ENCODE results near the gene KLHDC4.

Gene KLHDC4

GRCh38 chr16:87675111-87675719 lies 90.6 kb downstream of the KLHDC4 start:
- no peak overlapping the region for H3K56ac ChIP-seq (ENCODE audit: low read length)
- WGBS (ENCODE audit: extremely low coverage, insufficient coverage, low lambda C conversion rate) = no CpG with 5 or more reads among the region's 15 CpGs
- H3K4ac ChIP-seq (ENCODE audit: low read depth, low read length) = no peak overlapping the region
- no peak overlapping the region for H3K18ac ChIP-seq (ENCODE audit: low read length)
- H2BK120ac ChIP-seq (ENCODE audit: low read depth, low read length) = no peak overlapping the region
- no peak overlapping the region for H3K9ac ChIP-seq (ENCODE audit: low read length)
- H3K23ac ChIP-seq (ENCODE audit: low read length) = no peak overlapping the region
- H3K4me1 ChIP-seq (ENCODE audit: control insufficient read depth, low read depth, low read length) = no peaks in the 10 kb centered on the region
- H3K79me2 ChIP-seq (ENCODE audit: control insufficient read depth, insufficient read depth, low read length) = no peaks in the 10 kb centered on the region
- no peak overlapping the region for H4K8ac ChIP-seq (ENCODE audit: low read depth, low read length)
- no peak overlapping the region for H2BK15ac ChIP-seq (replicated peaks; ENCODE audit: low read depth)
- H2BK5ac ChIP-seq (ENCODE audit: low read length) = no peak overlapping the region
- no peak overlapping the region for H2AK5ac ChIP-seq (ENCODE audit: low read length)
- H3K27me3 ChIP-seq (ENCODE audit: insufficient read depth, low read length, poor library complexity) = no peaks in the 10 kb centered on the region
- H3K36me3 ChIP-seq (ENCODE audit: control insufficient read depth, insufficient read depth, low read length) = no peaks in the 10 kb centered on the region
- no peaks in the 10 kb centered on the region for H3K79me1 ChIP-seq (ENCODE audit: low read length)
- H3K4me3 ChIP-seq (ENCODE audit: low read length) = no peak overlapping the region
- H3K27ac ChIP-seq (ENCODE audit: low read depth, low read length) = no peak overlapping the region
- no peak overlapping the region for H3K4me2 ChIP-seq (ENCODE audit: low read length)
- no peak overlapping the region for H4K5ac ChIP-seq (ENCODE audit: low read length)
- DNase-seq = peak; percentile 47

GRCh38 chr16:87674419-87674818 lies 91.4 kb downstream of the KLHDC4 start:
- Histone ChIP-seq H3K4me2 (ENCODE audit: low read length) (no peak overlapping the region), H3K56ac (ENCODE audit: low read length) (no peak overlapping the region), H2BK15ac (replicated peaks; ENCODE audit: low read depth) (no peak overlapping the region), H3K36me3 (ENCODE audit: control insufficient read depth, insufficient read depth, low read length) (no peaks in the 10 kb centered on the region), H4K5ac (ENCODE audit: low read length) (no peak overlapping the region), H4K8ac (ENCODE audit: low read depth, low read length) (no peak overlapping the region), H3K4me3 (ENCODE audit: low read length) (no peak overlapping the region), H3K4me1 (ENCODE audit: control insufficient read depth, low read depth, low read length) (no peaks in the 10 kb centered on the region), H2BK5ac (ENCODE audit: low read length) (no peak overlapping the region), H3K9ac (ENCODE audit: low read length) (no peak overlapping the region), H3K23ac (ENCODE audit: low read length) (no peak overlapping the region), H3K4ac (ENCODE audit: low read depth, low read length) (no peak overlapping the region), H3K79me2 (ENCODE audit: control insufficient read depth, insufficient read depth, low read length) (no peaks in the 10 kb centered on the region), H3K79me1 (ENCODE audit: low read length) (no peaks in the 10 kb centered on the region), H3K27ac (ENCODE audit: low read depth, low read length) (no peak overlapping the region), H2AK5ac (ENCODE audit: low read length) (no peak overlapping the region), H3K18ac (ENCODE audit: low read length) (no peak overlapping the region), H2BK120ac (ENCODE audit: low read depth, low read length) (no peak overlapping the region), H3K27me3 (ENCODE audit: insufficient read depth, low read length, poor library complexity) (no peaks in the 10 kb centered on the region)
- WGBS (ENCODE audit: extremely low coverage, insufficient coverage, low lambda C conversion rate) = no CpG with 5 or more reads among the region's 5 CpGs
- no peak for DNase-seq

GRCh38 chr16:87671715-87672270 lies 94.0 kb downstream of the KLHDC4 start:
- H3K23ac ChIP-seq (ENCODE audit: low read length) = no peak overlapping the region
- no peaks in the 10 kb centered on the region for H3K36me3 ChIP-seq (ENCODE audit: control insufficient read depth, insufficient read depth, low read length)
- no peak overlapping the region for H4K5ac ChIP-seq (ENCODE audit: low read length)
- DNase-seq = no peak
- WGBS (ENCODE audit: extremely low coverage, insufficient coverage, low lambda C conversion rate) = no CpG with 5 or more reads among the region's 20 CpGs
- no peak overlapping the region for H3K4ac ChIP-seq (ENCODE audit: low read depth, low read length)
- H3K27ac ChIP-seq (ENCODE audit: low read depth, low read length) = no peak overlapping the region
- no peaks in the 10 kb centered on the region for H3K27me3 ChIP-seq (ENCODE audit: insufficient read depth, low read length, poor library complexity)
- H3K4me2 ChIP-seq (ENCODE audit: low read length) = no peak overlapping the region
- H3K4me3 ChIP-seq (ENCODE audit: low read length) = no peak overlapping the region
- H3K56ac ChIP-seq (ENCODE audit: low read length) = no peak overlapping the region
- H3K79me2 ChIP-seq (ENCODE audit: control insufficient read depth, insufficient read depth, low read length) = no peaks in the 10 kb centered on the region
- H3K18ac ChIP-seq (ENCODE audit: low read length) = no peak overlapping the region
- H3K9ac ChIP-seq (ENCODE audit: low read length) = no peak overlapping the region
- no peak overlapping the region for H2AK5ac ChIP-seq (ENCODE audit: low read length)
- no peak overlapping the region for H4K8ac ChIP-seq (ENCODE audit: low read depth, low read length)
- H2BK5ac ChIP-seq (ENCODE audit: low read length) = no peak overlapping the region
- no peaks in the 10 kb centered on the region for H3K79me1 ChIP-seq (ENCODE audit: low read length)
- H2BK15ac ChIP-seq (replicated peaks; ENCODE audit: low read depth) = no peak overlapping the region
- no peaks in the 10 kb centered on the region for H3K4me1 ChIP-seq (ENCODE audit: control insufficient read depth, low read depth, low read length)
- H2BK120ac ChIP-seq (ENCODE audit: low read depth, low read length) = no peak overlapping the region

- Histone ChIP-seq H3K9ac (ENCODE audit: low read length) (no peak overlapping the region), H3K4me1 (ENCODE audit: control insufficient read depth, low read depth, low read length) (no peaks in the 10 kb centered on the region), H3K56ac (ENCODE audit: low read length) (no peak overlapping the region), H2BK15ac (replicated peaks; ENCODE audit: low read depth) (no peak overlapping the region), H3K4ac (ENCODE audit: low read depth, low read length) (no peak overlapping the region), H2BK120ac (ENCODE audit: low read depth, low read length) (no peak overlapping the region), H3K27ac (ENCODE audit: low read depth, low read length) (no peak overlapping the region), H3K79me2 (ENCODE audit: control insufficient read depth, insufficient read depth, low read length) (no peaks in the 10 kb centered on the region), H3K36me3 (ENCODE audit: control insufficient read depth, insufficient read depth, low read length) (no peaks in the 10 kb centered on the region), H4K5ac (ENCODE audit: low read length) (no peak overlapping the region), H2AK5ac (ENCODE audit: low read length) (no peak overlapping the region), H2BK5ac (ENCODE audit: low read length) (no peak overlapping the region), H4K8ac (ENCODE audit: low read depth, low read length) (no peak overlapping the region), H3K18ac (ENCODE audit: low read length) (no peak overlapping the region), H3K27me3 (ENCODE audit: insufficient read depth, low read length, poor library complexity) (no peaks in the 10 kb centered on the region), H3K4me2 (ENCODE audit: low read length) (no peak overlapping the region), H3K23ac (ENCODE audit: low read length) (no peak overlapping the region), H3K4me3 (ENCODE audit: low read length) (no peak overlapping the region), H3K79me1 (ENCODE audit: low read length) (no peaks in the 10 kb centered on the region)
- WGBS (ENCODE audit: extremely low coverage, insufficient coverage, low lambda C conversion rate) = no CpG with 5 or more reads among the region's 13 CpGs
- DNase-seq = no peak
Measured at GRCh38 chr16:87671221-87671620, 94.6 kb downstream of the KLHDC4 start.

GRCh38 chr16:87669672-87670071 lies 96.1 kb downstream of the KLHDC4 start:
- H3K4me1 ChIP-seq (ENCODE audit: control insufficient read depth, low read depth, low read length) = no peaks in the 10 kb centered on the region
- no peak overlapping the region for H3K4me3 ChIP-seq (ENCODE audit: low read length)
- H3K23ac ChIP-seq (ENCODE audit: low read length) = no peak overlapping the region
- no peak for DNase-seq
- H3K27ac ChIP-seq (ENCODE audit: low read depth, low read length) = no peak overlapping the region
- no peak overlapping the region for H3K4me2 ChIP-seq (ENCODE audit: low read length)
- H3K27me3 ChIP-seq (ENCODE audit: insufficient read depth, low read length, poor library complexity) = no peaks in the 10 kb centered on the region
- WGBS (ENCODE audit: extremely low coverage, insufficient coverage, low lambda C conversion rate) = no CpG with 5 or more reads among the region's 21 CpGs
- H3K79me2 ChIP-seq (ENCODE audit: control insufficient read depth, insufficient read depth, low read length) = no peaks in the 10 kb centered on the region
- H4K5ac ChIP-seq (ENCODE audit: low read length) = no peak overlapping the region
- H3K9ac ChIP-seq (ENCODE audit: low read length) = no peak overlapping the region
- H2BK5ac ChIP-seq (ENCODE audit: low read length) = no peak overlapping the region
- H2BK15ac ChIP-seq (replicated peaks; ENCODE audit: low read depth) = no peak overlapping the region
- H3K36me3 ChIP-seq (ENCODE audit: control insufficient read depth, insufficient read depth, low read length) = no peaks in the 10 kb centered on the region
- H3K79me1 ChIP-seq (ENCODE audit: low read length) = no peaks in the 10 kb centered on the region
- no peak overlapping the region for H3K4ac ChIP-seq (ENCODE audit: low read depth, low read length)
- no peak overlapping the region for H3K56ac ChIP-seq (ENCODE audit: low read length)
- H2BK120ac ChIP-seq (ENCODE audit: low read depth, low read length) = no peak overlapping the region
- H3K18ac ChIP-seq (ENCODE audit: low read length) = no peak overlapping the region
- H2AK5ac ChIP-seq (ENCODE audit: low read length) = no peak overlapping the region
- H4K8ac ChIP-seq (ENCODE audit: low read depth, low read length) = no peak overlapping the region

GRCh38 chr16:87667946-87668345 lies 97.8 kb downstream of the KLHDC4 start:
- Histone ChIP-seq H3K23ac (ENCODE audit: low read length) (no peak overlapping the region), H2BK15ac (replicated peaks; ENCODE audit: low read depth) (no peak overlapping the region), H3K79me1 (ENCODE audit: low read length) (no peaks in the 10 kb centered on the region), H2BK120ac (ENCODE audit: low read depth, low read length) (no peak overlapping the region), H4K8ac (ENCODE audit: low read depth, low read length) (no peak overlapping the region), H2AK5ac (ENCODE audit: low read length) (no peak overlapping the region), H3K4ac (ENCODE audit: low read depth, low read length) (no peak overlapping the region), H3K4me2 (ENCODE audit: low read length) (no peak overlapping the region), H3K9ac (ENCODE audit: low read length) (no peak overlapping the region), H4K5ac (ENCODE audit: low read length) (no peak overlapping the region), H3K27ac (ENCODE audit: low read depth, low read length) (no peak overlapping the region), H3K4me1 (ENCODE audit: control insufficient read depth, low read depth, low read length) (no peaks in the 10 kb centered on the region), H3K27me3 (ENCODE audit: insufficient read depth, low read length, poor library complexity) (no peaks in the 10 kb centered on the region), H3K56ac (ENCODE audit: low read length) (no peak overlapping the region), H3K18ac (ENCODE audit: low read length) (no peak overlapping the region), H3K36me3 (ENCODE audit: control insufficient read depth, insufficient read depth, low read length) (no peaks in the 10 kb centered on the region), H2BK5ac (ENCODE audit: low read length) (no peak overlapping the region), H3K79me2 (ENCODE audit: control insufficient read depth, insufficient read depth, low read length) (no peaks in the 10 kb centered on the region), H3K4me3 (ENCODE audit: low read length) (no peak overlapping the region)
- no CpG with 5 or more reads among the region's 19 CpGs for WGBS (ENCODE audit: extremely low coverage, insufficient coverage, low lambda C conversion rate)
- no peak for DNase-seq
